GM12891 (cell line): ENCODE data around the gene SHROOM3.

Source experiments
- POLR2A ChIP-seq: IDR thresholded peaks from 2 replicates; pipeline ENCODE4 v1.6.1; 2011; ENCODE audit warnings: low read depth, low read length, control low read depth
- POLR2AphosphoS5 ChIP-seq: IDR thresholded peaks from 2 replicates; pipeline ENCODE4 v1.6.1; 2011; ENCODE audit warnings: low read depth, low read length, control low read depth
- SPI1 ChIP-seq: IDR thresholded peaks from 2 replicates; pipeline ENCODE4 v1.6.1; 2011; ENCODE audit warnings: low read depth, low read length, control low read depth
- TAF1 ChIP-seq: IDR thresholded peaks from 2 replicates; pipeline ENCODE4 v1.6.1; 2011; ENCODE audit warnings: low read depth, low read length, control low read depth

- no peak for TF ChIP-seq POLR2A
- no peak for TF ChIP-seq POLR2AphosphoS5
- TF ChIP-seq TAF1, result no peak
- no peak for TF ChIP-seq SPI1
These were observed 165.4 kb downstream of the SHROOM3 start for GRCh38 chr4:76600447-76600846.
